HTR-8/SVneo (cell line): ENCODE results near the gene BOC.
"Not testable (repeated sequence)": the region's sequence is repeated elsewhere in the genome, so short reads cannot be mapped to it uniquely, and the experiment has no call there.

Source experiments
- DNase-seq: peaks from one replicate; pipeline ENCODE4 v3.0.0; 2011; ENCODE audit warnings: low spot score, mixed read lengths; ENCODE audit not compliant: insufficient read length
- FAIRE-seq: peaks from 2 replicates; lab custom pipeline; 2011; peaks lifted over from hg19 to GRCh38; lab: Jason Lieb, UNC

BOC gene, protein sequence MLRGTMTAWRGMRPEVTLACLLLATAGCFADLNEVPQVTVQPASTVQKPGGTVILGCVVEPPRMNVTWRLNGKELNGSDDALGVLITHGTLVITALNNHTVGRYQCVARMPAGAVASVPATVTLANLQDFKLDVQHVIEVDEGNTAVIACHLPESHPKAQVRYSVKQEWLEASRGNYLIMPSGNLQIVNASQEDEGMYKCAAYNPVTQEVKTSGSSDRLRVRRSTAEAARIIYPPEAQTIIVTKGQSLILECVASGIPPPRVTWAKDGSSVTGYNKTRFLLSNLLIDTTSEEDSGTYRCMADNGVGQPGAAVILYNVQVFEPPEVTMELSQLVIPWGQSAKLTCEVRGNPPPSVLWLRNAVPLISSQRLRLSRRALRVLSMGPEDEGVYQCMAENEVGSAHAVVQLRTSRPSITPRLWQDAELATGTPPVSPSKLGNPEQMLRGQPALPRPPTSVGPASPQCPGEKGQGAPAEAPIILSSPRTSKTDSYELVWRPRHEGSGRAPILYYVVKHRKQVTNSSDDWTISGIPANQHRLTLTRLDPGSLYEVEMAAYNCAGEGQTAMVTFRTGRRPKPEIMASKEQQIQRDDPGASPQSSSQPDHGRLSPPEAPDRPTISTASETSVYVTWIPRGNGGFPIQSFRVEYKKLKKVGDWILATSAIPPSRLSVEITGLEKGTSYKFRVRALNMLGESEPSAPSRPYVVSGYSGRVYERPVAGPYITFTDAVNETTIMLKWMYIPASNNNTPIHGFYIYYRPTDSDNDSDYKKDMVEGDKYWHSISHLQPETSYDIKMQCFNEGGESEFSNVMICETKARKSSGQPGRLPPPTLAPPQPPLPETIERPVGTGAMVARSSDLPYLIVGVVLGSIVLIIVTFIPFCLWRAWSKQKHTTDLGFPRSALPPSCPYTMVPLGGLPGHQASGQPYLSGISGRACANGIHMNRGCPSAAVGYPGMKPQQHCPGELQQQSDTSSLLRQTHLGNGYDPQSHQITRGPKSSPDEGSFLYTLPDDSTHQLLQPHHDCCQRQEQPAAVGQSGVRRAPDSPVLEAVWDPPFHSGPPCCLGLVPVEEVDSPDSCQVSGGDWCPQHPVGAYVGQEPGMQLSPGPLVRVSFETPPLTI

DNA sequence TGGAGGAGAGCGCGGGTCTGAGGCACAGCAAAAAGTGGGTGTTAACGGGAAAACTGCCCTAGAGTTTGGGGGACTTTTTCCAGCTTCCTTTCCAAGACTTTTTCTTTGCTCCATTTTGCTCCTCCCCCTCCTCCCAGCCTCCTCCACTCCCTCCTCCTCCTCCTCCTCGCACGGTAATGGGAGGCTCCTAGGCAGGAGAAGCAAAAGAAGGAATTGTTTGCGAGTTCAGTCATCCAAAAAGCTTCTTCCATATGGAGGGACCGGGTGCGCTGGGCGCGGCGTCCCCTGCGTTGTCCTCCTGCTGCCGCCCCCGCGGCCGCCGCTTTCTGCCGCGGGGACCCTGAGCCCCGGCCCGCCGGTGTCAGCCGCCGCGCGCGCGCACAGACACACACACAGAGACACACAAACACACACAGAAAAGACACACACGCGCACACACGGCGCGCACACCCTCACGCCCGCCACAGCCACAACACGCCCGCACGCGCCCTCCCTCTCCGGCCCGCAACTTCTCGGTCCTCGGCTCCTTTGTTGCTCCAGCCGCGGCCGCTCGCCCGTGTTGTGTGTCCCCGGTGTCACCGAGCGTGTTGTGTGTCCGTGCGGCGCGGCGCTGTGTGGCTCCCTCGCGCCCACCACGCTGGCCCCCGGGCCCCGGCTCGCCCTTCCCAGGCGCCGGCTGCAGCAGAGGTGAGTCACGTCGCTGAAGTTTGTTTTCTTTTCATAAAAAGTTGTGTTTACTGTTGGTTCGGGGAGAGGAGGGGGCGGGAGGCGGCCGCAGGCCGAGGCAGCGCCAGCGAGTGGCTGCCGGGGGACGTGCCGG lies at the start of gene BOC:
BOC (plus strand) TSS at position 228 of the 820 bp plus-strand sequence. CDS start 38,246 bp downstream, outside the sequence.
- FAIRE-seq, result no peak

DNA sequence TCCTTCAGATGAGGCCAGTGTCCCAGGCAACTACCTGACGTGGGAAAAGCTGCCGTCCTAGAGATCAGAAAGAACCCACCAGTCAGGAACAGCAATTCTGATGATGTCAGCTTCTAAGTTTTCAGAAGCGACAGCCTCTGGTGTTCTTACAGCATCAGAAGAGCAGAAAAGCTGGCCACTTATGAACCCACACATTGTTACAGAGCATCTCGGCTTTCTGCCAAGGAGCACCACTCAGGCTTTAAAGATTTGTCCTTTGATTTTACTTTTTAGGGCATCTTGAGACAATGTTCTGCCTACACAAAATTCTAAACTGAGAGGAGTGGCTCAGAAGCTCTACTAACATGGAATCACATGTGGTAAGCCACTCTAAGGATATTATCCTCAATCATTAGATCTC lies 49.7 kb upstream of the BOC start:
- FAIRE-seq, result no peak
- no peak for DNase-seq

More for the DNA sequence above, at the start of gene BOC:
- peak; percentile 47 for DNase-seq

DNA sequence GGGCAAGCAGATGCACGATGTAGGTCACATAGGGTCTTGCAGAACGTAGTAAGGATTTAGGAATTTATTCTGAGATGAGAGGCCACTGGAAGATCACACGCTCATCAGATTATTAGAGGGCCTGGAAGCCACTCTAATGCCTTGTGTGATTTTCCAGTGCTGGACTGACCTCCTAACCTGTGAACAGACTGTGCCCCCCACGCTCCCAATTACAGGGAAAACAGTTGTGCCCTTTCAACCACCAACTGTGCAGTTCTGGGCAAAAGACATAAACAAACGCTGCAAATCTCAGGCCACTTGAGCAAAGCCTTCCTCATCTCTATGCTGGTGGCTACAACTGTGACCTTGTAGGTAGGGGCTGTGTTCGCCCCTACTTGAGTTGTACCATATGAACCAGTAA lies 48.2 kb upstream of the BOC start:
- DNase-seq (no peak), FAIRE-seq (no peak)

DNA sequence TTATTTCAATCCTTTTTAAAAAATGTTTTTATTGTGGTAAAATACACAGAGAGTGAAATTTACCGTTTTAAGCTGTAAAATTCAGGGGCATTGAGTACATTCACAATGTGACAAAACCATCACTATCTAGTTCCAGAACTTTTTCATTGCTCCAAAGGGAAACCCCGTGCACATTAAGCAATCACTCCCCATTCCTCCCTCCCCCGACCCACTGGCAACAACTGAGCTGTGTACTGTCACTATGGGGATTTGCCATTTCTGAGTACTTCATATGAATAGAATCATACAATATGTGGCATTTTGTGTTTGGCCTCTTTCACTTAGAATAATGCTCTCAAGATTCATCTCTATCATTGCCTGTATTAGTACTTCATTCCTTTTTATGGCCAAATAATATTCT lies 45.5 kb upstream of the BOC start:
- DNase-seq, result no peak
- no peak for FAIRE-seq

DNA sequence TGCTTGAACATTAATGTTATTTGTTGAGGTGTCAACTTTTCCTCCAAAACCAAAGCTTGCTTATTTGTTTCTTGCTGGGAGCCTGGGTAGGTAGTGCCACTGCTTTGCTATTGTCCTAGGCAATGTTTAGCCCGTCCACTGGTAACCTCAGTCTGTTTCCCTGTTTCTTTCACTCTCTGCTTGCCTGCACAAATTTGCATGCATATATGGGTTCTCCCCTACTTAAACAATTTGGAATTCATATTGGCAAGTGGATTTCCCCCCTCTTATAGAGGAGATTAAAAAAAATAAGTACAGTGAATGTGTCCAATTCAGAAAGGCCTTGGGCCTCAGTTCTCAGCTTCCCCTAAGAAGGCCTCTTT lies 45.0 kb upstream of the BOC start:
- no peak for FAIRE-seq
- no peak for DNase-seq

DNA sequence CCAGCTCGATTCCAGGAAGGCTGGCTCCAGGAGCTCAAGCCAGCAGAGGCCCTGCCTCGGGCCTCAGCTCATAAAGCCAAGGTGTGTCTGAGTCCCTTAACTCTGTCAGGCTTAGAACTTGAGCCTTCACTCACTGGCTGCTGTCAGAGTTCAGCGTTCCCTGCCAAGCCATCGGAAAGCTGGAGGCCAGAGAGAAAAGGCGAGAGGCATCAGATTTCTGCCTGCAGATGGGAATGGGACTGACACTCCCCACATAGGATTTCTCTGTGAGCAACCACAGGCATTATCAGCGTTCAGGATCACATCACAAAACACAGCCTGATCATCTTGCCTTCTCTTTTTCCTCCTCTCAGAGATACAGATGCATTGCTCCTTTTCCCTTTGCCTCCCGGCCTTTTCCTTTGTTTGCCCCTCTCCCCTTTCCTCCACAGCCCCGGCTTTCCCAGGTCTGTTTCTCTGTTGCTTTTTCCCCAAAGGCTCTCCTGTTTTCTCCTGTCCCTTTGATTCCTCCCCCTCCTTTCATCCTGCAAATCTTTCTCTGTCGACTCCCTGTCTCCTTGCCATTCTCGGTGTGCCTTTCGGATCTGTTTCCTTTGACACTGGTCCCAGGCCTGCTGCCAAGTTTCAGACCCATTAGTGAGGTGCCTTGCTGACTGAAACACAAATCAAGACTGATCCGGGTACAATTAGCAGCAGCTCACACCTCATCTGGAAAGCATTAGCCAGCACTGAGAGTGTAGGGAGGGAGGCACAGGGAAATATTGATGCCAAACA lies 44.5 kb upstream of the BOC start:
- peak; percentile 34 for DNase-seq
- peak; percentile 86 for FAIRE-seq

DNA sequence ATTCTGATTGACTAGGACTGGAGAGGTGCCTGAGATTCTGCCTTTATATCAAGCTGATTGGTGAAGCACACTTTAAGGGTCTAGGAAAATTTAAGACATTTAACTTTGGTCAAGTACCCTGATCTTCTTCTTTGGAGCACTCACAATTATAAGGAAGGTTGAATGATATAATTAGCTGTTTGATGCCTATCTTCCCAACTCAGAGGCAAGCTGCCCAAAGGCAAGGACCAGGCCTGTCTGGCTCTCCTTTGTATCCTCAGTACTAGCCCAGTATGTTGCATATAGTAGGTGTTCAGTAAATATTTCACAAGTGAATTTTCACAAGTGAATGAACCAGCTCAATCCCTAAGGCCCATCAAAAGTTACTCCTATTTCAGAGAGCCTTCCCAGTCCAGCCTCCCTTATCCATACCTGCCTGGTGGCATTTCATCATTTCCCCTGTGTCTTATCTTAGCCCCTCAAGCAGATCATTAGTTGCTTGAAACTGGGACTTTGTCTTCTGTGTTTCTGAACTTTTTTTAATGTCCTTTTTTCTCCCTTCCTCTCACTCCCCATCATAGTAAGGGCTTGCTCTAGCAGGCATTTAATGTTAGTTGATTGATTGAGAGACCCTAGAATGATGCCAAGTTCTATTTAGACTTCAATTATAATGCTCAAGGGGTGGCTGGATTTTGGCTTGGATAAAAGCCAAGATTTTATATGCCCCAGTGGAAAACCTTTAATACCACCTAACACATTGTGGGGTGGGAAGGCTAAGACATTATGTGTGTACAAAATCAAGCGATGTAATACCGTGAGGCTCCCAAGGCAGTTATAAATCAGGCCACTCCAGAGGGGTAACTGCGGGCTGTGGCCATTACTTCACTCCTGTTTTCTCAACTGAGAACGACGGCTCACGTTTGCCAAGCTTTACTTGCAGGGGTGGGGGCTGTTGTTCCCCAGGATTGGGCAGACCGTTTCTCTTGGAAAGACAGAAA lies 43.2 kb upstream of the BOC start:
- FAIRE-seq (no peak), DNase-seq (no peak)

DNA sequence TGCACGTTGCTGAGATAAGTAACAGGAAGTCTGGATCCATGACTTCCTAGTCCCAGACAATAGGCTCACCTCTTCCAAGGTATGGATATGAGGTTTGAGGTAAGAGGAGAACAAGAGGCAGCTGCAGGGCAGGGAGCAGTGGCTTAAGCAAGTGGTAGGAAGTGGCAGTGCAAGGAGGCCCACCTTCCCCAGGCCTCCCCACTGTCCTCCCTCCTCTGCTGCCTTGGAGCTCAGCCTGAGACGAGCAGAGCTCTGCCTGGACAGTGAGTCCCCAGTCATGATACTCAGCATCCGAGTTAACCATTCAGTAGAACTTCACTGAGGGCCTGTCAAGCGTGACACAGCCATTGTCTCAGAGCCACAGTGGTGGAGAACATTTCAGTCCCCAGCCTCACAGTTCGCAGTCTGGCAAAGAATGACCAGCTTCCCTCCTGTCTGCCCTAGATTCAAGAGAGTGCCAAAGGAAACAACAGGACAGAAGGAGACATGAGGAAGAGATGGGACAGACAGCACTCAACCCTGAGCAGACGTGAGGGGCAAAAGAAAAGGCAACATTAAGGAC lies 41.4 kb upstream of the BOC start:
- DNase-seq (no peak), FAIRE-seq (no peak)

DNA sequence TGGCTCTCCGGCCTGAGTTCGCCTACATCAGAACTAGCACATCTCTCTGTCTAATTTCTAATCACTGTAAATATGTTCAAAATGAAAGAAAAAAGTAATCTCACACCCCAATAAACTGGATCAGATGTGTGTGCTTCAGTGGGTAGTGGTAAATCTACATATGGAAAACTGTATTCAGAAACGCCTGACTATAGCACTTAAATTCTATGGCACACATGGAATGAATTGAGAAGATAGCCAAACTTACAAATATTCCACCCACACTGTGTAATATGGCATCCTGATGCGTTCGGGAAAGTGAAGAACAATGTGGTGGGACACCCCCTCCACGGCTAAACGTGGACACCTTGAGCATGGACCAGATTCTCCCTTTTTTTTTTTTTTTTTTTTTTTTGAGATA lies 40.6 kb upstream of the BOC start:
- FAIRE-seq (no peak), DNase-seq (no peak)

DNA sequence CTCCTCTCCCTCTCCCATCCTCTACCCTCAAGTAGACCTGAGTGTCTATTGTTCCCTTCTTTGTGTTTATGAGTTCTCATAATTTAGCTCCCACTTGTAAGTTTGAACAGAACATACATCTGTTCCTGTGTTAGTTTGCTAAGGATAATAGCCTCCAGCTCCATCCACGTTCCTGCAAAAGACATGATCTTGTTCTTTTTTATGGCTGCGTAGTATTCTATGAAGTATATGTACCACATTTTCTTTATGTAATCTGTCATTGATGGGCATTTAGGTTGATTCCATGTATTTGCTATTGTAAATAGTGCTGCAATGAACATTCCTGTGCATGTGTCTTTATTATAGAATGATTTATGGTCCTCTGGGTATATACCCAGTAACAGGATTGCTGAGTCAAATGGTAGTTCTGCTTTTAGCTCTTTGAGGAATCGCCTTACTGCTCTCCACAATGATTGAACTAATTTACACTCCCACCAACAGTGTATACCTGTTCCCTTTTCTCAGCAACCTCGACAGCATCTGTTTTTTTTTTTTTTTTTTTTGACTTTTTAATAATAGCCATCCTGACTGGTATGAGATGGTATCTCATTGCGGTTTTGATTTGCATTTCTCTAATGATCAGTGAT lies 39.6 kb upstream of the BOC start:
- FAIRE-seq, result not testable (repeated sequence)

DNA sequence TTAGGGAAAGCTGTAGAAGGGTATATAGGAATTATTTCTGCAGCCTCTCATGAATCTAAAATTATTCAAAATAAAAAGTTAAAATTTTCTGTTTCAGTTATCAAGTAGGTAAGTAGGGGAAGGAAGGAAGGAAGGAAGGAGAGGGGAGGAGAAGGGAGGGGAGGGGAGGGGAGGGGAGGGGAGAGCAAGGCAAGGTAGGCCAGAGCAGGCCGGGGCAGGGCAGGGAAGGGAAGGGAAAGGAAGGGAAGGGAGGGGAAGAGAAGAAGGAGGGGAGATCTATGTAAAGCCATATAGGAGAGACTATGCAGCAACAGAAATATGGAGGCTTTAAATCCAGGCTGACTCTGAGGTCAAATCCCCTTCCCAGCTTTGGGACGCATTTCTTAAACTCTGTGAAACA lies 38.3 kb upstream of the BOC start:
- DNase-seq (no peak), FAIRE-seq (no peak)

More for the DNA sequence above, 39.6 kb upstream of the BOC start:
- not testable (repeated sequence) for DNase-seq

DNA sequence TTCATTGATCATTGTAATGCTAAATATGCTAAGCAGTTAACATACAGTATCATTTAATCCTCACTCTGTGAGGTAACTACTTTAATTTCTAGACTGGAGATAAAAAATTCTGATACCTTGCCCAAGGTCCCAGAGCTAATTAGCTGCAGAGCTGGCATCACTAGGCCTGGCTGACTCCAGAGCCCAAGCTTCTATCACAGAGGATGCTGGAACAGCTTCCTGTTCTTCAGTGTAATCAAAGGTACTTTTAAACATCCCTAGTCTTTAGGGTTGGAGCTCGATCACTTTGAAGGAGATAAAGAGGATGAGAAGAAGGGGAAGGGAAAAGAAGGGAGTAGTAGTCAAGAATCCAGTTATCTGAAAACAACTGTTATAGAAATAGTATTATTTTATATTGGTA lies 37.1 kb upstream of the BOC start:
- FAIRE-seq (no peak), DNase-seq (no peak)

DNA sequence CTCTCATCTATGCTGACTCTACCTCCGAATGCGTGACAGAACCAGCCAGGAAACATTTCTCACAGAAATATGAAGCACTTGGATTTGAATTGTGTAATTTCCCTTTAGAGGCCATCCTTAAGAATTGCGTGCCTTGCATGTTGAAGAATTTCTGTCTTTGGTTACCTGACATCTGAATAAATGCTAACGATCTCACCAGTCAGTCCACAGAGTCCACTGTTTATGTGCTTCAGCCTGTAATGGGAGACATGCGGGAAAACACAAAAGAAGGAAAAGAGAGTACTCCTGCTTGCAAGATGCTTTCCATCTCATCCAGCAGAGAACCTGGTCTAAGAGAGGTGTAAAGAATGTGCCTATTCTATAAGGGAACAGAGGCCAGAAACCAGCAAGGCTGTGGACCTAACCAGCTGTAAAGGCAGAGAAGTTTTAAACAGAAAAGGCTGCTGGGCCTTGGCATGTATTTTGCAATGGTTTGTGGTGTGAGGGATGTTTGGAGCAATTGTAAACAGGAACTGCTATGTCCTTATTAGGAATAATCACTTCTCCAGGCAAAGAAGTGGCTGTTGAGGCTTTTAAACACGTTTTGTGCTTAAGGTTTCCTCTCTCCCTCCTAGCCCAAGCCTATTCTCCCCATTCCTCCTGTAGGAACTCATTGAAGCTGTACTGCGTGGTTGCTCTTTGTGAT lies 36.4 kb upstream of the BOC start:
- no peak for DNase-seq
- no peak for FAIRE-seq

DNA sequence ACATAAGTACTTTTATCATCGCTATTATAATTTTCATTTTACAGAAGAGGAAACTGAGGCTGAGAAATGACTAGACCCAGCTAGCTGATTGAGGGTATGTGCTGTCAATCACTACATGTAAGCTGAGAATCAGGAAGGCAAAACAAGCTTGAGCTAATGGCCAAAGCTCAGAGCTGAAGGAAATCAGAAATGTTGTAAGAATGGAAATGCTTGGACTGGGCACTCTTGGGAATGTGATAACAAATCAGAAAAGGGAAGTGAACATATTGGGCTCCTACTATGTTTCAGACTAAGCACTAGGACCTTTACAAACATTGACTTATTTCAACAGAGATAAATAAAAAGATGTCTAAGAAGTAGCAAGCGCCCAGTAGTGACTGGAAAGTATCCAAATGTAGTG lies 33.8 kb upstream of the BOC start:
- FAIRE-seq (no peak), DNase-seq (no peak)

DNA sequence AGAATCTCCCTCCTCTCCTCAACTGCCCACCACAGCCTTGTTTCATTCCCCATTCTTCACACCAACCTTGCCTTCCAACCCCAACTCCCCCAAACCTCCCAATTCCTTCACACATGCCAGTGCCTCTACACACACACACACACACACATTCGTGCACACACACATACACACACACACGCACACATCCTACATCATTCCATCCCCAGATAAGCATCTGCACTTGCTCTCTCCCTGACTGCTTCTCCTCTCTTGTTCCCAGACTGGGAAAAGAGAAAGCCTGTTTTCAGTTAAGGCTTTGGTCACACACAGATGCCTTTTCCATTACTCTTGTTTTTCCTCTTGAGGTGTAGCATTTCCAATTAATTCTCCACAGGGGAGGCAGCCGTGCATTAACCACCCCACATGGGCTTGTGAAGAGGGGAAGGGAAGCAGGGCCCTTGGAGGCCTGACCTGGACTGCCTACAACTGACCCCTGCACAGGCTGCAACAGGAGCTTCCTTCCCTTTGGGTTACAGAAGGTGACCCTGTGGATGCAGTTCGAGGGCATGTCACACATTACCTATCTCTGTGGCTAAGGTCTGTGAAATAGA lies 32.0 kb upstream of the BOC start:
- no peak for FAIRE-seq
- no peak for DNase-seq
